SK-N-MC (cell line): ENCODE measurements around the gene THAP6.

Source experiments
- DNase-seq: peaks from one replicate; pipeline ENCODE4 v3.0.0-alpha.2; 2011; ENCODE audit warnings: low read depth, low spot score
- H3K27ac ChIP-seq: fragments of 200-600 bp; sonication (generic); 2 replicates; pipeline ENCODE4 v1.5.1; 2016; ENCODE audit warnings: mixed run types
- H3K36me3 ChIP-seq: fragments of 200-600 bp; sonication (generic); 2 replicates; pipeline ENCODE4 v1.6.1; 2017; ENCODE audit warnings: antibody characterized with exemption, low read length, mixed read lengths; ENCODE audit not compliant: insufficient read depth
- H3K4me3 ChIP-seq: fragments of 200-600 bp; sonication (generic); 2 replicates; pipeline ENCODE4 v1.5.1; 2016
- H3K9ac ChIP-seq: fragments of 200-600 bp; sonication (generic); 2 replicates; pipeline ENCODE4 v1.8.0; 2017; ENCODE audit warnings: mixed run types, mixed read lengths; ENCODE audit not compliant: insufficient read length
- H3K9me3 ChIP-seq: fragments of 200-600 bp; sonication (generic); 2 replicates; pipeline ENCODE4 v1.6.1; 2017; ENCODE audit warnings: low read depth, mild to moderate bottlenecking, antibody characterized with exemption, low read length, moderate library complexity, mixed read lengths
- EZH2 ChIP-seq: fragments of 200-600 bp; sonication (generic); IDR thresholded peaks from one replicate; pipeline ENCODE4 v1.6.1; 2017; ENCODE audit warnings: antibody characterized with exemption
- FOXP2 ChIP-seq: optimal IDR thresholded peaks from 2 replicates; pipeline ENCODE3; 2011; ENCODE audit warnings: mild to moderate bottlenecking, moderate library complexity; ENCODE audit not compliant: insufficient read depth; ENCODE audit errors: extremely low read length, control extremely low read depth
- POLR2AphosphoS5 ChIP-seq: IDR thresholded peaks from 2 replicates; pipeline ENCODE4 v1.6.1; 2012; ENCODE audit warnings: mild to moderate bottlenecking, low read depth, low read length, borderline replicate concordance

The THAP6 gene

GRCh38 chr4:75514131-75514948 lies at the start of gene THAP6, which contains the start of gene RCHY1:
THAP6 (plus strand) TSS chr4:75514473; CDS start chr4:75515453, 980 bp downstream.
RCHY1 (minus strand) TSS chr4:75514403; CDS start chr4:75514286, 117 bp downstream.
- Histone ChIP-seq H3K9ac (peak within 1 kb of the TSS; percentile 89), H3K36me3 (peaks cover 61% of the 10 kb centered on the region), H3K4me3 (peak within 1 kb of the TSS; percentile 89), H3K27ac (peak within 1 kb of the TSS; percentile 74), H3K9me3 (0 out of 2 replicates have a peak, but pooled peaks cover 5% of the 10 kb centered on the region)
- TF ChIP-seq POLR2AphosphoS5 (peak; percentile 92), FOXP2 (peak; percentile 84), EZH2 (no peak)
- peak; percentile 73 for DNase-seq

GRCh38 chr4:75469896-75470295 lies 44.4 kb upstream of the THAP6 start:
- Histone ChIP-seq H3K9ac (no peak overlapping the region), H3K27ac (no peak overlapping the region), H3K4me3 (no peak overlapping the region), H3K9me3 (no peaks in the 10 kb centered on the region), H3K36me3 (peaks cover 5% of the 10 kb centered on the region; the same call in 1 of the 2 replicates)
- DNase-seq = no peak
- TF ChIP-seq EZH2 (no peak), FOXP2 (no peak), POLR2AphosphoS5 (no peak)

- TF ChIP-seq FOXP2 (no peak), POLR2AphosphoS5 (no peak), EZH2 (no peak)
- no peak for DNase-seq
- no peak overlapping the region for H3K4me3 ChIP-seq
Observed at GRCh38 chr4:75470738-75471137, 43.5 kb upstream of the THAP6 start.

GRCh38 chr4:75477201-75477600 lies 37.1 kb upstream of the THAP6 start:
- H3K36me3 ChIP-seq = peaks cover 56% of the 10 kb centered on the region
- H3K27ac ChIP-seq = no peak overlapping the region
- TF ChIP-seq POLR2AphosphoS5 (no peak), EZH2 (no peak), FOXP2 (no peak)
- no peaks in the 10 kb centered on the region for H3K9me3 ChIP-seq
- DNase-seq = no peak
- no peak overlapping the region for H3K9ac ChIP-seq
- no peak overlapping the region for H3K4me3 ChIP-seq

More at GRCh38 chr4:75470738-75471137, 43.5 kb upstream of the THAP6 start:
- H3K27ac ChIP-seq = no peak overlapping the region
- H3K36me3 ChIP-seq = peaks cover 5% of the 10 kb centered on the region; the same call in 1 of the 2 replicates
- no peak overlapping the region for H3K9ac ChIP-seq
- H3K9me3 ChIP-seq = no peaks in the 10 kb centered on the region

- no peak for DNase-seq
- TF ChIP-seq POLR2AphosphoS5 (no peak), EZH2 (no peak)
- Histone ChIP-seq H3K9ac (no peak overlapping the region), H3K36me3 (peaks cover 67% of the 10 kb centered on the region), H3K9me3 (no peaks in the 10 kb centered on the region), H3K4me3 (no peak overlapping the region), H3K27ac (peak overlapping the region; percentile 7; the same call in 1 of the 2 replicates)
Observed at GRCh38 chr4:75484190-75484589, 30.1 kb upstream of the THAP6 start.

DNA sequence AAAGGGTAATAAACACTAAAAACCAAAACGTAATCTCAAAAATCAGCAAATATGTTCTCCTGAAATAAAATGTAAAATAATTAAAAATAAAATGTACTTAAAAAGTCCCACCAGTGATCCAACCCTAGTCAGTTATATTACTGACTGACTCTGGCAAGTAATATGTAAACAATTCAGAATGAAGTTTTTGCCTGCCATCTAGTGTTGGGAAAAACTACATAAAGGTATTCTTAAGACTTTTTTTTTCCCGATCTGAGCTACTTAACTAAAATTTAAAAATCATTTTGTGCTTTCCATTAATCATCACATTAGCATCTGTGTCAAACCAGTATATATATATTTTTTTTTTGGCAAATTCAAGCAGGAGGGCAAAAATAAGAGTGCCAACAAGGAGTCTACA lies 24.1 kb upstream of the THAP6 start:
- Histone ChIP-seq H3K27ac (no peak overlapping the region), H3K9ac (no peak overlapping the region), H3K9me3 (no peaks in the 10 kb centered on the region), H3K4me3 (no peak overlapping the region), H3K36me3 (peaks cover 55% of the 10 kb centered on the region)
- DNase-seq = no peak
- no peak for TF ChIP-seq FOXP2

GRCh38 chr4:75494563-75494962 lies 19.7 kb upstream of the THAP6 start:
- Histone ChIP-seq H3K4me3 (no peak overlapping the region), H3K36me3 (peaks cover 72% of the 10 kb centered on the region), H3K27ac (0 out of 2 replicates have a peak overlapping the region, but pooled peaks have one; percentile 10), H3K9ac (no peak overlapping the region), H3K9me3 (peaks cover 14% of the 10 kb centered on the region; the same call in 1 of the 2 replicates)
- no peak for TF ChIP-seq FOXP2
- TF ChIP-seq EZH2 = no peak
- no peak for TF ChIP-seq POLR2AphosphoS5
- no peak for DNase-seq

GRCh38 chr4:75495476-75495875 lies 18.8 kb upstream of the THAP6 start:
- Histone ChIP-seq H3K27ac (no peak overlapping the region), H3K9me3 (peaks cover 14% of the 10 kb centered on the region; the same call in 1 of the 2 replicates), H3K36me3 (peaks cover 71% of the 10 kb centered on the region), H3K9ac (no peak overlapping the region), H3K4me3 (no peak overlapping the region)
- TF ChIP-seq POLR2AphosphoS5 = no peak
- TF ChIP-seq EZH2 = no peak
- DNase-seq = no peak
